HG03139 (cell line): ENCODE data around the gene F8.
A peak's percentile ranks its signal among the peaks of the same experiment; 100 is the strongest.

Source experiments
- ATAC-seq: cut with Tn5 transposase; IDR thresholded peaks from one replicate; pipeline ENCODE4 v1.9.1; 2021; ENCODE audit not compliant: unreplicated experiment

F8 gene

DNA sequence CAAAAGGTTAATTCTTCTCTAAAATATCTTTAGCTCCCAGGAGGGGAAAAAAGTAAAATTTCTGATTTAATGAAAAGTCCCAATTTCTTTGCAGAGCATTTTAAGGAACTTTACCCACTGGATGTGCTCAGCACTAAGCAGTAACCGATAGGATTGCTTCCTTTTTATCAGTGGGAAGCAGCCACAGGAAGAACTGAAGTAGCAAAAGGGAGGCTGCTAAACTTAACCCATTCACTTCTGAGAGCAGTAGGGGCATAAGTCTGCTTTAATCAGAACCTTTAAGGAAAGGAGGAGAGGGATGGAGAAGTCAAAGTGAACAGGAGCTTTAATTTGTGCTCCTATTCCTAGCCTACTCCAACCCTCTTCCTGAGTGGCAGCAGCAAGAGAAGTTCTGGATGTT, at the start of gene F8:
Gene F8, minus strand, starts transcription at position 139 of the 400 bp plus-strand sequence. CDS start 171 bp downstream, outside the sequence.
- ATAC-seq, result no peak

DNA sequence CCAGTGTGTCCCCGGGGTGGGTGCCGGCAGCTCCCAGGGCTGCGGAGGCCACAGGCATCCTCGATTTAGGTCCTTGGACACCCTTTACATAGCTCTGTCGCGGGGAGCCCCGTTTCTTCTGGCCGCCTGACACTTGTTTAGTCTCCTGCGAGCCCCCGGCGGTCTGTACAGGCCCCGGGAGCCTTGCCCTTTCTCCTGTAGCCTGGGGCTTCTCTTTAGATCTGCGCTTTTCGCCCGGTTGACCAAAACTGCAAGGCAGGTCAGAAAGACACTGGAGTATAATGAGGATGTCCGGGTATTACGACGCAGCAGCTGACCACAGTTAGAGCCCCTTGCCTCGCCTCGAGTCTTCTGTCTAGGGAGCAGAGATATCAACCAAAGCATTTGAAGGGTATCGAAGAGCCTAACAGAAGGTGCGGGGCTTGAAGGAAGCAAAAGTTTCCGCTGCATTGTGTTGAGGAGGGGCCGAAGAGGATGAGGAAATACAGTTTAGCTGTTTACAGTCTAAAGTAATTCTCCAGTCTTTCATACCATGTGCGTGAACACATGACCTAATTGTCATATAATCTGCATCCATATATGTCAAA, 49.3 kb upstream of the F8 start:
- no peak for ATAC-seq

DNA sequence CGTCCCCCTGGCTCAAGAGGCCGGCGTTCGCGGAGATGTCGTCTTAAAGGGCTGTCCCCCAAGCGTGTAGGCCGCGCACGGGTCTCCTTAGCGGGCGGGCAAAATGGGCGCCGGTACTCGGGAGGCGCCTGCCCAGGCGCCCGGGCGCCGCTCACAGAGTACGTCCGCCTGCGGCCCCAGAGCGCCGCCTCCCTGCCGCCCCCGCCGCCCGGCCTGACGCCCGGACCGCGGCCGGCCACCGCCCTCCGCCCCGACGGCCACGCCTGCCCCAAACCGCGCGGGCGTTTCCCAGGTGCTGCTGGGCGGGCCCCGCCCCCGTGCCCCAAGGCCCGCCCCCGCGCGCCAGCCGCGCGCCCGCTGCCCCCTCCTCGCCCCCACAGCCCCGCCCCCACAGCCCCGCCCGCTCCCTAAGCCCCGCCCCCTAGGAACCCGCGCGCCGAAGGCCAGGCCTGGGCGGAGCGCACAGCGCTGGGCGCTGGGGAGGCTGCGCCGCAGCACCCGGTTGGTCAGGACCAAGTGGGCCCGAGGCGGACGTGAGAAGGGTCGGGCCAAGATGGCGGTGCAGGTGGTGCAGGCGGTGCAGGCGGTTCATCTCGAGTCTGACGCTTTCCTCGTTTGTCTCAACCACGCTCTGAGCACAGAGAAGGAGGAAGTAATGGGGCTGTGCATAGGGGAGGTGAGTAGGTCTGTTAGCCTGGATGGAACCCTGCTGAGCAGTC, 48.6 kb upstream of the F8 start, which contains the start of the genes BRCC3, CMC4 and MTCP1:
Gene BRCC3, plus strand, starts transcription at position 534 of the 719 bp plus-strand sequence. Its CDS starts 20 bp downstream, at position 554.
Gene CMC4, minus strand, starts transcription at position 162 of the 719 bp plus-strand sequence. CDS start 7,113 bp downstream, outside the sequence.
Gene MTCP1, minus strand, starts transcription at position 162 of the 719 bp plus-strand sequence. CDS start 5,126 bp downstream, outside the sequence.
- peak; percentile 87 for ATAC-seq

DNA sequence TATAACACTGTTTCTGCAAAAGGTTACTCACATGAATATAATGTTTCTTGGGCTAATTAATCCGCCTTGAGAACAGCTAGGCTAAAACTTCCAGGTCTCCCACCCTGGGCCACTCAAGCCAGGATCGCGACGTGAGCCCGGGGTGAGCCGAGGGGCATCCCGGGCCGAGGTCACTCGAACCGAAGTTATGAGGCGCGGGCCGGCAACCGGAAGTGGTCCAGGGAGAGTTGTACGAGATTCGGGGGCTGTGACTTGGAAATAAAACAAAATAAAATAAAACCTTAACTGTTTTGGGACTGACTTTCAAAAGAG, 48.1 kb upstream of the F8 start:
- ATAC-seq, result peak; percentile 9

DNA sequence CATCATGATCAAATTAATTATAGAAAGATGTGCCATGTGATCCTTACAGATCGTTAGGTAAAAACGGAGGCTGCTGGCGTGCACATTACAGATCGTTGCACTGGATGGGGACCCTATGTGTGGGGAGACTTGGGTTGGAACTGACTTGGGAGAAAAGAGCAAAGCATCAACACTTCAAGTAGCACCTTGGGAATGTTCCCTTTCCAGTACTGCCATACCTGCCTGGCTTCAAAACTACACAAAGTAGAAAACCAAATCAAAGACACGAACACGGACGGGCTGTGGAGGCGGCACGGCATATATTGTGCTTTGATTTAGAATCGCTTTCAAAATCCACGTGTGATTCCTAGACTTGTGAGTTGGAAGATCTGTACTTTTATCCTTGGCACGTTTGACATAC, 47.5 kb upstream of the F8 start:
- ATAC-seq, result no peak

DNA sequence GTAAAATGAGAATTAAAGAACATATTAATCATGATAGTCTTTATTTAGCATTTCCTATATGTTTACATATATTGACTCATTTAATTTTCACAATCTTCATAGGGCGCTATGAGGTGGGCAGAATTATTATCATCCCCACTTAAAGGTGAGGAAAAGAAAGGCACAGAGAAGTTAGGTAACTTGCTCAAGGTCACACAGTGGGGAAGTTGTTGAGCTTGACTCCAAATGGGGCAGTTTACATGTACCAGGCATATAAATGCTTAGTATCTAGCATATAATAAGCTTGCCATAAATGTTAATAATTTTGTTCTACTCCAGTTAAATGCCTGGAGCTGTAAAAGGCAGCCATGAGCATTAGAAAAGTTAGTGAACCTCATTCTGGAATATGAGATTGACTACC, 46.9 kb upstream of the F8 start:
- ATAC-seq, result no peak

- no peak for ATAC-seq
Measured at GRCh38 chrX:155068165-155068564, 45.6 kb upstream of the F8 start.

GRCh38 chrX:155065035-155065734, 42.7 kb upstream of the F8 start:
- ATAC-seq, result no peak

DNA sequence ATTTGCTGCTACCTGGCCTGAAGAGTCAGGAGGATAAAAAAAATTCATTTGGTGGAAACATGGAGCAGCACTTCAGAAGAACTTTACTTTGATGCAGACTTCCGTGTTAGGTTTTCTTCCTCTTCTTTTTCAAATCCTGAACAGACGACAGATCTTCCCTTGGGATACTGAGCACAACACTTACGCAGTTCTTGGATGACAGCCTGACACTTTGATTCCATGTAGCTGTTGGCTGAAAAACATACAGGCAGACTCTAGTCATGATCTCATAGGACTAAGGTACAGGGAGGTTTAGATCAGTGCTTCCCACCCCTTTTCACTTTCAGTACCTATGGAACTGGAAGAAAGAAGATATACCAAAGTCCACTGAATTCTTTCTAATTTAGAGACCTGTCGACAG, 39.2 kb upstream of the F8 start:
- ATAC-seq, result no peak

DNA sequence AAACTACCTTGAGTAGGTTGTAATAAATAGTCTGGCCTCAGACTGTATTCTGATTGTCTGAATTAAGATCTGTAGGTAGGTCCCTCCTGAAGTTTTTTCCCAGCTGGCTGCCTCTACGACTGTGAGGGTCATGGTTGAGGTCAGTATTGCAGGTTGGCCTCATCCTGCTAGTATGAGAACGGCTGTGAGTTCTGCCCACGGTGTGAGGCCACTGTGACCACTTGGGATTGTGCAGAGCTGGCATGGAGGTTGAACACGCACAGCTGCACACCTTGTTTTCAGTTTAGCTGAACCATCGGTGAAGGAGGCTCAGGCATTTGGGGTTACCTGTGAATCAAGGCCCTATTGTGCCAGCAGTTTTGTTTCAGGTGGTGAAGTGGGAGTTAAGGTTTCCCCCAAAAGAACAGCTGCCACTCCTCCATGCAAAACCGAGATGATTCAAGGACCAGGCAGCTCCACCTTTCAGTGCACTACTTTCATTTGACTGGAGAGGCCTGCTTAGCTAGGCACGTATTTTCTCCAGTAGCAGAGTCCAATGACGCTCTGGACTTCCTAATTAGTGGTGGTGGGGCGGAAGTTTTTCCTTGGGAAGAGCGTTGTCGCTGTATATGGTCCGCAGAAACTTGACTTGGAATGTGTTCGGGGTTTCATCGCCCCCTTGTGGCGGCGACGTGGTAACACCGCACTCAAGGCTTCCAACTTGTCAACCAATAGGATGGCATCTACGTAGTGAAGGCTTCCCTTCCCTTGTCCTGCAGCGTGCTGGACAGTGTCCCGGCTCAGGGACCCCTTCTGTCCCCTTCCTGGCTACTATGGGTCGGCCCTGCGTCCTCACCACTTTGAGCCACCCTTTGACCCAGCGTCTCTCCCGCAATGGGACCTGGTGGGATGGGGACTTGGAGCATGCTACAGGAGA, 34.6 kb upstream of the F8 start:
- ATAC-seq, result no peak

DNA sequence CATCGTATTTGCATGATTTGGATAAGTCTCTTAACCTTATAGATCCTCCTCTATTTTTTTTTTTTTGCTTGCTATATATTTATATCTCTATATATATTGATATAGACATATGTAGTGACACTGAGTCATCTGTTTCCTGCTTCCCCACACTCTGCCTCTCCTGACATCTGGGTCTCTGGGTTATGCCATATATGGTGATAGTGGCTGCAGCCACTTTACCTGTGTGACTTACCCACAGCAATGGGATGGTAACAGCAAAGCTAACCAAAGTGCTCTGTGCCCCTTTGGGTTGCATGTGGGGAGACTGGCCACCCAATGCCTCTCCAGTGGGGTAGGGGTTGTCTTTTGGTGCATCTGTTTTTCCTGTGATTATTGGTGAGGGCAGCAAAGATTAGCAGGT, 33.9 kb upstream of the F8 start:
- ATAC-seq, result no peak

GRCh38 chrX:155055494-155055893, 33.0 kb upstream of the F8 start:
- ATAC-seq, result no peak

- ATAC-seq, result no peak
Measured at GRCh38 chrX:155054255-155054654, 31.7 kb upstream of the F8 start.

- no peak for ATAC-seq
Measured at GRCh38 chrX:155053656-155054055, 31.1 kb upstream of the F8 start.

- ATAC-seq, result no peak
Measured at GRCh38 chrX:155052738-155053498, 30.4 kb upstream of the F8 start.

- no peak for ATAC-seq
Measured at GRCh38 chrX:155048977-155049619, 26.6 kb upstream of the F8 start.

GRCh38 chrX:155046811-155047528, 24.4 kb upstream of the F8 start:
- ATAC-seq, result no peak

GRCh38 chrX:155046129-155046810, 23.7 kb upstream of the F8 start:
- no peak for ATAC-seq

DNA sequence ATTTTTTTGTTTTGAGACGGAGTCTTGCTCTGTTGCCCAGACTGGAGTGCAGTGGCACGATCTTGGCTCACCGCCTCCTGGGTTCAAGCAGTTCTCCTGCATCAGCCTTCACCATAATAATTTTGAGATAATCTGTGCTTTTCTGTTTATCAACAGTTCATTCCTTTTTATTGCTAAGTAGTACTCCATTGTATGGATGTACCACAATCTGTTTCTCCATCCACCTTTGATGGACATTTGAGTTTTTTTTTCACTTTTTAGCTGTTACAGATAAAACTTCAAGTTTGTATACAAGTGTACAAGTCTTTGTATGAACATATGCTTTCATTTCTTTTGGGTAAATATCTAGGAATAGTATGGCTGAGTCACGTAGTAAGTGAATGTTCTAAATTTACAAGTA, 13.2 kb upstream of the F8 start:
- no peak for ATAC-seq
